Activated CD8-positive, alpha-beta T cell treated with anti-CD3 and anti-CD28 coated beads for 36 hours (primary cell): ENCODE measurements around the gene IL17A. TPM values are rescaled to one million over a fixed set of nuclear protein-coding genes. Genes with fewer than 3 reads are reported as not detected.

Source experiments
- ATAC-seq: fragments of 200-7000 bp; cut with Tn5 transposase; one replicate; pipeline ENCODE4 v1.10.0; 2021; ENCODE audit warnings: mild to moderate bottlenecking, moderate library complexity
- CTCF ChIA-PET: fragments of 350-600 bp; sonication (Branson Sonifier 250); formaldehyde crosslinking; loops from one replicate; lab custom pipeline; 2021; ENCODE audit warnings: antibody characterized with exemption; lab: Charles Lee
- POLR2A ChIA-PET: fragments of 350-600 bp; sonication (Branson Sonifier 250); formaldehyde crosslinking; loops from one replicate; lab custom pipeline; 2021; ENCODE audit warnings: antibody characterized with exemption; lab: Charles Lee
- DNase-seq: peaks from one replicate; pipeline ENCODE4 v3.0.0-alpha.2; 2020
- H3K27ac Mint-ChIP-seq: one replicate; pipeline ENCODE4 v1.8.0; 2021; ENCODE audit warnings: mild to moderate bottlenecking, mixed read lengths
- H3K27me3 Mint-ChIP-seq: one replicate; pipeline ENCODE4 v1.8.0; 2021; ENCODE audit warnings: mixed read lengths
- H3K36me3 Mint-ChIP-seq: one replicate; pipeline ENCODE4 v1.8.0; 2021; ENCODE audit warnings: low read depth, mixed read lengths
- H3K4me1 Mint-ChIP-seq: one replicate; pipeline ENCODE4 v1.8.0; 2021; ENCODE audit warnings: low read depth, mixed read lengths
- H3K4me3 Mint-ChIP-seq: one replicate; pipeline ENCODE4 v1.8.0; 2021; ENCODE audit warnings: mild to moderate bottlenecking, moderate library complexity, mixed read lengths
- H3K9me3 Mint-ChIP-seq: one replicate; pipeline ENCODE4 v1.8.0; 2021; ENCODE audit warnings: mixed read lengths
- CTCF ChIP-seq: fragments of 200-600 bp; IDR thresholded peaks from one replicate; pipeline ENCODE4 v1.8.0; 2022; ENCODE audit warnings: antibody characterized with exemption, mild to moderate bottlenecking
- intact Hi-C: fragments of 100-400 bp; cut with micrococcal nuclease; formaldehyde crosslinking; loops from one replicate; pipeline ENCODE4 v1.10.0; 2022
- total RNA-seq, 2 experiments: library from RNA; stranded (reverse); gene quantifications; one replicate each; pipeline ENCODE4 v1.2.3, GENCODE V29; 2021

Gene IL17A
- not detected for total RNA-seq

DNA sequence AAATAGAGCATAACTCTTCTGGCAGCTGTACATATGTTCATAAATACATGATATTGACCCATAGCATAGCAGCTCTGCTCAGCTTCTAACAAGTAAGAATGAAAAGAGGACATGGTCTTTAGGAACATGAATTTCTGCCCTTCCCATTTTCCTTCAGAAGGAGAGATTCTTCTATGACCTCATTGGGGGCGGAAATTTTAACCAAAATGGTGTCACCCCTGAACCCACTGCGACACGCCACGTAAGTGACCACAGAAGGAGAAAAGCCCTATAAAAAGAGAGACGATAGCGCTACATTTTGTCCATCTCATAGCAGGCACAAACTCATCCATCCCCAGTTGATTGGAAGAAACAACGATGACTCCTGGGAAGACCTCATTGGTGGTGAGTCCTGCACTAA lies at the start of gene IL17A:
IL17A (plus strand) TSS at position 301 of the 400 bp plus-strand sequence; CDS start at position 358, 57 bp downstream.
- Mint-ChIP-seq H3K4me3 (no peak within 1 kb of the TSS), H3K27ac (no peak within 1 kb of the TSS), H3K9me3 (no peaks in the 10 kb centered on the region), H3K36me3 (no peaks in the 10 kb centered on the region), H3K27me3 (peaks cover 56% of the 10 kb centered on the region), H3K4me1 (peaks cover 5% of the 10 kb centered on the region)
- CTCF ChIA-PET: interaction anchor here (1.5 kb wide), 1 partner anchor 78 kb away, joined by 4 read pairs; no protein-coding TSS in a partner anchor
- no peak for TF ChIP-seq CTCF
- DNase-seq: no peak
- POLR2A ChIA-PET: no interaction called here
- intact Hi-C loops: no loop called here
- no peak for ATAC-seq

GRCh38 chr6:52136934-52137467 lies 49.2 kb upstream of the IL17A start:
- intact Hi-C loops: no loop called here
- POLR2A ChIA-PET: no interaction called here
- ATAC-seq (no peak), DNase-seq (no peak)
- H3K4me3 Mint-ChIP-seq: no peak overlapping the region
- no peaks in the 10 kb centered on the region for H3K9me3 Mint-ChIP-seq
- H3K36me3 Mint-ChIP-seq: no peaks in the 10 kb centered on the region
- H3K27me3 Mint-ChIP-seq: peaks cover 14% of the 10 kb centered on the region
- H3K4me1 Mint-ChIP-seq: peaks cover 4% of the 10 kb centered on the region
- CTCF ChIA-PET: interaction anchor here (1.7 kb wide), 1 partner anchor 73 kb away, joined by 4 read pairs; no protein-coding TSS in a partner anchor
- H3K27ac Mint-ChIP-seq: no peak overlapping the region
- TF ChIP-seq CTCF: no peak

DNA sequence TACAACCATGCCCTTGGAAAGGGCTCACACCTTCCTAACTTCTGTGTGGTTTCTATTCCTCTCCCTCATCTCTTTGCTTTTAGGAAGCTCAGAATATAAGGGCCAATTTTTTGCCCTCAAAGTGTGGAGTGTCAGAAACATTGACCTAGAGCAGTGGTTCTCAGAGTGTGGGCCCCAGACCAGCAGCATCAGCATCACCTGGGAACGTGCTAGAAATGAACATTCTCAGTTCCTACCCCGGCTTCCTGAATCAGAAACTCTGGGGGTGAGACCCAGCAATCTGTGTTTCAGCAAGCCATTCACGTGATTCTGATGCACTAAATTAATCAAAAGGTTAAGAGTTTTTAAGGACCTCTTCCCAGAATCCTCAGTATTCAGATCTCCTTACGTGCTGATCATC lies 47.9 kb upstream of the IL17A start:
- H3K9me3 Mint-ChIP-seq: no peaks in the 10 kb centered on the region
- CTCF ChIA-PET: interaction anchor here (0.7 kb wide), 1 partner anchor 125 kb away, joined by 3 read pairs; no protein-coding TSS in a partner anchor
- no peak for TF ChIP-seq CTCF

GRCh38 chr6:52139985-52140680 lies 46.0 kb upstream of the IL17A start:
- H3K36me3 Mint-ChIP-seq: no peaks in the 10 kb centered on the region
- no peaks in the 10 kb centered on the region for H3K9me3 Mint-ChIP-seq
- ChIA-PET POLR2A (interaction anchor here (0.8 kb wide), 1 partner anchor 16 kb away, joined by 3 read pairs; no protein-coding TSS in a partner anchor), CTCF (no interaction called here)
- peaks cover 27% of the 10 kb centered on the region for H3K27me3 Mint-ChIP-seq
- TF ChIP-seq CTCF: no peak
- no peak overlapping the region for H3K27ac Mint-ChIP-seq
- H3K4me3 Mint-ChIP-seq: no peak overlapping the region
- H3K4me1 Mint-ChIP-seq: no peaks in the 10 kb centered on the region
- ATAC-seq (no peak), DNase-seq (no peak)
- intact Hi-C loops: no loop called here

More for the DNA sequence above, 47.9 kb upstream of the IL17A start:
- Mint-ChIP-seq H3K36me3 (no peaks in the 10 kb centered on the region), H3K27ac (no peak overlapping the region), H3K4me3 (no peak overlapping the region), H3K27me3 (peaks cover 20% of the 10 kb centered on the region), H3K4me1 (peaks cover 4% of the 10 kb centered on the region)
- intact Hi-C loops: no loop called here
- no peak for ATAC-seq
- POLR2A ChIA-PET: no interaction called here
- DNase-seq: no peak

DNA sequence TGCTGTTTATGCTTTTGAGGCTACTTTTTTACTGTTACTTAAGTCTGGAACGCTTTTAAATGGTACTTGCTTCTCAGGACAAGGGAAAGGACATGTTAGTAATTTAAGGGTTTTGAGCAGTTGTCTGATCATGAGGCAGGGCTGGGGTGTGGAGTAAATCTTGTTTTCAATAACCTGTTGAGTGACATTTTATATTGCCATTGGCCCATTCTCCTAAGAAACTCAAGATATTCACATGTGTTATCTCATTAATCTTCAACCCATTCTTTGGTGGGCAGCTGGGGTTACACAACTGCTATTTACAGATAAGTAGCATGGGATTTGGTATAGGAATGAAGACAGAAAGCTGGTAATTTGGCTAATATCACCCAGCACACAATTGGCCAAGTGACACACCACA lies 44.6 kb upstream of the IL17A start:
- TF ChIP-seq CTCF: no peak
- intact Hi-C loops: no loop called here
- no peak for ATAC-seq
- POLR2A ChIA-PET: no interaction called here
- H3K36me3 Mint-ChIP-seq: no peaks in the 10 kb centered on the region
- CTCF ChIA-PET: no interaction called here
- no peak overlapping the region for H3K27ac Mint-ChIP-seq
- no peaks in the 10 kb centered on the region for H3K4me1 Mint-ChIP-seq
- no peak for DNase-seq
- no peak overlapping the region for H3K4me3 Mint-ChIP-seq
- peaks cover 33% of the 10 kb centered on the region for H3K27me3 Mint-ChIP-seq
- no peaks in the 10 kb centered on the region for H3K9me3 Mint-ChIP-seq
